CD4-positive, alpha-beta T cell treated with Interleukin-6 for 4 hours (primary cell): ENCODE data around the gene SLC2A4RG.
"Not testable (repeated sequence)": the region's sequence is repeated elsewhere in the genome, so short reads cannot be mapped to it uniquely, and the experiment has no call there.

Source experiments
- DNase-seq: peaks from one replicate; pipeline ENCODE4 v3.0.0-alpha.2; 2020; ENCODE audit warnings: mixed read lengths

SLC2A4RG gene

GRCh38 chr20:63722967-63723622 is 16.5 kb upstream of the SLC2A4RG start:
- DNase-seq = not testable (repeated sequence)

DNA sequence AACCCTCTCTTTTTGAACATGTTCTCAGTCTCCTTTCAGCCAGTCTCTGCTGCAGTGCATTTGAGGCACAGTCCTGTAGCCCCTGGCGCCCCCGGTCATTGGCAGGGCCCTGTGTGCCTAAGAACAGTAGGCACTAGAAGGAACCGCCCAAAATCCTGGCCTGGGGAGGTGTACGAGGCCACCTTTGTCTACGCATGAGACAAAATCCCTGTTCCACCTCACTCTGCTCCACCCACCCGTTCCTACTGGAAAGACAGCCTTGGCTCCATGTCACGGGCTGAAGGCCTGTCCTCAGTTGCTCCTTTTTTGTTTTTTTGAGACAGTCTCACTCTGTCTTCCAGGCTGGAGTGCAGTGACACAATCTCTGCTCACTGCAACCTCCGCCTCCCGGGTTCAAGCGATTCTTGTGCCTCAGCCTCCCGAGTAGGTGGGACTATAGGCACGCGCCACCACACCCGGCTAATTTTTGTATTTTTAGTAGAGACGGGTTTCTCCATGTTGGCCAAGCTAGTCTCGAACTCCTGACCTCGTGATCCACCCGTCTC is 9.3 kb upstream of the SLC2A4RG start:
- not testable (repeated sequence) for DNase-seq

DNA sequence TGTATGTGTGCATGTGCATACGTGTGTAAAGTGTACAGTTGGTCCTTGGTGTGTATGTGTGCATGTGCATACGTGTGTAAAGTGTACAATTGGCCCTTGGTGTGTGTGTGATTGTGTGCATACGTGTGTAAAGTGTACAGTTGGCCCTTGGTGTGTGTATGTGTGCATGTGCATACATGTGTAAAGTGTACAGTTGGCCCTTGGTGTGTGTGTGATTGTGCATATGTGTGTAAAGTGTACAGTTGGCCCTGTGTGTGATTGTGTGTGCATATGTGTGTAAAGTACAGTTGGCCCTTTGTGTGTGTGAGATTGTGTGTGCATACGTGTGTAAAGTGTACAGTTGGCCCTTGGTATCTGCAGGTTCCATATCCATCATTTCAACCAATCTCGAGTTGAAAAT is 8.2 kb upstream of the SLC2A4RG start:
- no peak for DNase-seq

DNA sequence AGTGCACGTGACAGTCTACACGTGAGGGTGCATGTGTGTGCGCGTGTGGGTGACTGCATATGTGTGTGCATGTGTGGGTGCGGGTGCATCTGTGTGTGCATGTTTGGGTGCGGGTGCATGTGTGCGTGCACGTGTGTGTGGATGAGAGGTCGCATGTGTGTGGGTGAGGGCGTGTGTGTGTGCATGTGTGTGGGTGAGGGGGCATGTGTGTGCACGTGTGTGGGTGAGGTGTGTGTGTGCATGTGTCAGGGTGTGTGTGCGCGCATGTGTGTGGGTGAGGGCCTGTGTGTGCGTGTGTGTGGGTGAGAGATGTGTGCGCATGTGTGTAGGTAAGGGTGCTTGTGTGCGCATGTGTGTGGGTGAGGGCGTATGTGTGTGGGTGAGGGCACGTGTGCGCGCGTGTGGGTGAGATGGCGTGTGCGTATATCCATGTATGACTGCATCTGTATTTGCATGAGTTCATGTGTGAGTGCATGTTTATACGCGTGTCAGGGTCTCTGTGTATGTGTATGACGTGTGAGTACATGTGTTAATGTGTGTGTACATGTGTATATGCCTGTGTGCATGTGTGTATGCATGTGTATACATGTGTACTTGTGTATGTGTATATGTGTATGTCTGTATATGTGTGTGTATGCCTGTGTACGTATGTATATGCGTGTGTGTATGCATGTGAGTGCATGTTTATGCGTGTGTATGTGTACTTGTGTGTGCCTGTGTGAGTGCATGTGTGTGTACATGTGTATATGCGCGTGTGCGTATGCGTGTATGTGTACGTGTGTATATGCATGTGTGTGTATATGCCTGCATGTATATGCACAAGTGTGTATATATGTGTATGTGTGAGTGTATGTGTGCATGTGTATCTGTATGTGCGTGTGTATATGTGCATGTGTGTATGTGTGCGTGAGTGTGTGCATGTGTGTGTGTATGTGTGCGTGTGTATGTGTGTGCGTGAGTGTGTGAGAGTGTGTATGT is 7.2 kb upstream of the SLC2A4RG start:
- DNase-seq = no peak

- DNase-seq = no peak
Measured at GRCh38 chr20:63733117-63733516, 6.5 kb upstream of the SLC2A4RG start.

DNA sequence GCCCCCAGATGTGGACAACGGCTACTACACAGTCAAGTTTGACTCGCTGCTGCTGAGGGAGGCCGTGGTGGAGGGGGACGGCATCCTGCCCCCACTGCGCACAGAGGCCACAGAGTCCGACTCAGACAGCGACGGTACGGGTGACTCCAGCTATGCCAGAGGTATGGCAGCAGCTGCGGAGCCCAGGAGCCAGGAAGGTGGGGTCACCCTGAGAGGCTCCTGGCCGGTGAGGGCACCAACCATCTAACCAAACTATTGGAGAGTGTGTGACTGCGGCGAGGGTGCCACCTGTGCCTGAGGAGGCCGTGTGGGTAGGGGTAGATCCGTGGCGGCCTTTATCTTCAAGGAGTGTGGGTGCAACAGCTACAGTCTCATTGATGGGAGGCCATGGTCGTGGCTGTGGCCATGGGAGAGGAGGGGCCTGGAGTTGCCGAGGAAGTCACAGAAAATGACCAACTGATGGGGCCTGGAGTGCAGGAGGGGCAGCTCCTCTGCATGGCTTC is 5.9 kb upstream of the SLC2A4RG start:
- DNase-seq = no peak

DNA sequence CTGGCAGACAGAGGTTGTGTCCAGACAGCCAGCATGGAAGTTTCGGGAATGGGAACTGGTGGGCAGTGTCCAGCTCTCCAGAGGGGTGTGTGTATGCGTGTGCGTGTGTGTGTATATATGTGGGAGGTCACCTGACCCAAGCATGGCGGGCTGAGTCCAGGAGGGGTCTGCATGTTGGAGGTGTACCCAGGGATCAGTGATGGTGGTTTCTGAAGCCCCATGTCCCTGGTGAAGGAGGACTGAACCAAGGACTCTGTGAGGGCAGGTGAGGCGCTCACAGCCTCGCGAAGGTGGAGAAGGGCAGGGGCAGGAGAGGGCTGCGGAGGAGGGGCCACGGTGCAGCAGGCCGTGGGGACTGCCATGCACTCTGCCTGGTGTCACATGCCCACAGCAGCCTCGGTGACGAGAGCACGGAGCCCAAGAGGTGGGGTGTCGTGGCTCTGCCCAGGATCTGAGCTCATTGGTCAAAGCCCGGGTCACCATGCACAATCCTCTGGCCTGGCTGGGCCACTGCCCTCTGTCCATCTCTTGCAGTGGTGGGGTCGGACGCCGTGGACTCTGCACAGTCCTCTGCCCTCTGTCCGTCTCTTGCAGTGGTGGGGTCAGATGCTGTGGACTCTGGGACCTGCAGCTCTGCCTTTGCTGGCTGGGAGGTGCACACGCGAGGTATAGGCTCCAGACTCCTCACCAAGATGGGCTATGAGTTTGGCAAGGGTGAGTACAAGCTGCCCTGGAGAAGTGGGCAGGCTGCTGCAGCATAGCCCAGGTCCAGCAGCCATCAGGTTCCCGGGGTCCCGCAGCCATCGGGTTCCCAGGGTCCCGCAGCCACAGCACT is 5.2 kb upstream of the SLC2A4RG start:
- DNase-seq = no peak

GRCh38 chr20:63734946-63735858 is 4.4 kb upstream of the SLC2A4RG start:
- DNase-seq = no peak

DNA sequence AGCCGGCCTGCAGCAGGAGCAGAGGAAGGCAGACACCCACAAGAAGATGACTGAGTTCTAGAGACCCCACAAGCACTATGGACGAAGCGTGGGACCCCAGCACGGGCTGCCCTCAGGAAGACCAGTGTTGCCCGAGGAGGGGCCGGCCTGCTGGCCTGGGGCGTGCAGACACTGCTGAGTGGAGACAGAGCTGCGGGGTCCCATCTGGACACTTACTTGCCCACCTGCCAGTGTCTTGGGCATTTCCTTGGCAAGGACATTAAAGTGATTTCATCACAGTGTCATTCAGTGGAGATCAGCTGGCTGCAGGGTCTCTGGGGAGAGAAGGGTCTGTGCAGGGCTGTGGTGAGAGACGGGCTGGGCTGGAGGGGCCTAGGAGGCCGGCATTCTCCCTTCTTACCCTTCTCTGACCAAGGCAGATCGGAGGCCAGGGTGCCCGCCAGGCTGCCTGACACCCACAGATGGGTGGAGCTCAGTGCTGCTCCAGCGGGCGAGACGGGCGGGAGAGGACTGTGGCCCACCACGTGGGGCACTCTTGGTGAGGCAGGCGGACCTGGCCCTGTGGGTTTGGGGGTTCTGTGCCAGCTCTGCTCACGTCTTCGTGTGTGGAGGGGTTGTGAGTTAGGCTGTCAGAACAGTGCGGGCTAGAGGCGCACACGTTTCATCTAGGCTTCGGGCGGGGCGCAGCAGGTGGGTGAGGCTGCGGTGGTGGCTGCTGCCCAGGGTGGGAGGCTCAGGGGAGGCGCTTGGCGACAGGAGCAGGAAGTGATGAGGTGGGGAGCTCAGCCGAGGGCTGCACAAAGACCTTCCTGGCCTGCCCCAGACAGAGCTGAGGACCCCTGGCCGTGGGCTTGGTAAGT is 3.5 kb upstream of the SLC2A4RG start, which contains the start of gene LIME1:
LIME1 (plus strand) TSS at position 806 of the 860 bp plus-strand sequence. CDS start 886 bp downstream, outside the sequence.
- DNase-seq = peak; percentile 87

- peak; percentile 75 for DNase-seq
Measured at GRCh38 chr20:63736893-63737694, 2.5 kb upstream of the SLC2A4RG start.

- no peak for DNase-seq
Measured at GRCh38 chr20:63737695-63737944, 2.0 kb upstream of the SLC2A4RG start.

DNA sequence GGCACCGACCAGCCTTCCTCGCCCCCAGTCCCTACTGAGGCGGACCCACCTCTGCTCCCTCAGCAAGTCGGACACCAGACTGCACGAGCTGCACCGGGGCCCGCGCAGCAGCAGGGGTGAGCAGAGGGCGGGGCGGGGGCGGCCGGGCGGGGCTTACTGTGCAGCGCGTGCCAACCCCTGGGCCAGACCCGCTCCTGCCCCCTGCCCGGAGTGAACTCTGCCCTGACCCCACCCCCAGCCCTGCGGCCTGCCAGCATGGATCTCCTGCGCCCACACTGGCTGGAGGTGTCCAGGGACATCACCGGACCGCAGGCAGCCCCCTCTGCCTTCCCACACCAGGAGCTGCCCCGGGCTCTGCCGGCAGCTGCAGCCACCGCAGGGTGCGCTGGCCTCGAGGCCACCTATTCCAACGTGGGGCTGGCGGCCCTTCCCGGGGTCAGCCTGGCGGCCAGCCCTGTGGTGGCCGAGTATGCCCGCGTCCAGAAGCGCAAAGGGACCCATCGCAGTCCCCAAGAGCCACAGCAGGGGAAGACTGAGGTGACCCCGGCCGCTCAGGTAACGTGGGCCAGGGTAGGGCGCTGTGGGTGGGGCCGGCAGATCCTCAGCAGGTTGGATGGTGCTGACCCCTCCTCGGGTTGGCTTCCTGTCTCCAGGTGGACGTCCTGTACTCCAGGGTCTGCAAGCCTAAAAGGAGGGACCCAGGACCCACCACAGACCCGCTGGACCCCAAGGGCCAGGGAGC is 1.5 kb upstream of the SLC2A4RG start:
- peak; percentile 68 for DNase-seq

DNA sequence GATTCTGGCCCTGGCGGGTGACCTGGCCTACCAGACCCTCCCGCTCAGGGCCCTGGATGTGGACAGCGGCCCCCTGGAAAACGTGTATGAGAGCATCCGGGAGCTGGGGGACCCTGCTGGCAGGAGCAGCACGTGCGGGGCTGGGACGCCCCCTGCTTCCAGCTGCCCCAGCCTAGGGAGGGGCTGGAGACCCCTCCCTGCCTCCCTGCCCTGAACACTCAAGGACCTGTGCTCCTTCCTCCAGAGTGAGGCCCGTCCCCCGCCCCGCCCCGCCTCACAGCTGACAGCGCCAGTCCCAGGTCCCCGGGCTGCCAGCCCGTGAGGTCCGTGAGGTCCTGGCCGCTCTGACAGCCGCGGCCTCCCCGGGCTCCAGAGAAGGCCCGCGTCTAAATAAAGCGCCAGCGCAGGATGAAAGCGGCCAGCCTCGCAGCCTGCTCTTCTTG is 868 bp upstream of the SLC2A4RG start:
- DNase-seq = peak; percentile 53

DNA sequence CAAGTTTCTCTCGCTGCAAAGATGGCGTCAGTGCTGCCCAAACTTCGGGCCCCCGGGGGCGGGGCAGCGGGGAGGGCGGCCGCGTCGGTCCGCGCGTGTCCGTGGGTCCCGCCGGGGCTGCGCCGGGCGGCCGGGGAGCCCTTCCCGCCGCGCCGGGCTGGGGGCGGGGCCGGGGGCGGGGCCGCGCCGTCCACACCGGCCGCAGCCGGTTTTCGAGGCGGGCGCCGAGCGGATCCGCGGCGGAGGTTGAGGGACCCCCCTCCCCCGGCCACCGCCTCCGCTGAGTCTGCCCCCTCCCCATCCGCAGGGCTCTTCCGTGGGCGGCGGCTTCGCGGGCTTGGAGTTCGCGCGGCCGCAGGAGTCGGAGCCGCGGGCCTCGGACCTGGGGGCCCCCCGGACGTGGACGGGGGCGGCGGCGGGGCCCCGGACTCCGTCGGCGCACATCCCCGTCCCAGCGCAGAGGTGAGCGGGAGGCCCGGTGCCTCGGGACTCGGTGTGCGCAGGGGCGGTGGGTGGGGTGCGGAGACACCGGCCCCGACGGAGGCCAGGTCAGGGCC is 572 bp downstream of the SLC2A4RG start:
- peak; percentile 69 for DNase-seq

GRCh38 chr20:63740627-63741353 is 1.2 kb downstream of the SLC2A4RG start:
- peak; percentile 46 for DNase-seq

- no peak for DNase-seq
Measured at GRCh38 chr20:63741354-63741675, 1.7 kb downstream of the SLC2A4RG start.

GRCh38 chr20:63741676-63742380 is 2.3 kb downstream of the SLC2A4RG start:
- no peak for DNase-seq
